HEK293 (cell line): ENCODE measurements around the gene MN1.

ENCODE experiments used
- BCL11B ChIP-seq: fragments of 450-650 bp; formaldehyde crosslinking; IDR thresholded peaks from 2 replicates; pipeline ENCODE4 v1.5.1; 2016; ENCODE audit warnings: low read depth, missing biosample characterization, missing genetic modification characterization
- CTCF ChIP-seq: fragments of 450-650 bp; formaldehyde crosslinking; IDR thresholded peaks from 2 replicates; pipeline ENCODE4 v1.5.1; 2016; ENCODE audit warnings: missing biosample characterization, missing genetic modification characterization
- ZBTB6 ChIP-seq: fragments of 450-650 bp; formaldehyde crosslinking; IDR thresholded peaks from 2 replicates; pipeline ENCODE4 v1.5.1; 2017; ENCODE audit warnings: missing biosample characterization, missing genetic modification characterization
- ZNF335 ChIP-seq: fragments of 450-650 bp; formaldehyde crosslinking; conservative IDR thresholded peaks from 2 replicates; pipeline ENCODE4 v1.5.1; 2016; ENCODE audit warnings: missing biosample characterization, missing genetic modification characterization
- ZNF366 ChIP-seq: fragments of 450-650 bp; formaldehyde crosslinking; conservative IDR thresholded peaks from 2 replicates; pipeline ENCODE4 v1.5.1; 2016; ENCODE audit warnings: missing biosample characterization, missing genetic modification characterization
- ZNF677 ChIP-seq: fragments of 450-650 bp; IDR thresholded peaks from 2 replicates; pipeline ENCODE4 v1.5.0; 2018; ENCODE audit warnings: missing biosample characterization, mild to moderate bottlenecking, missing genetic modification characterization, moderate library complexity

- TF ChIP-seq ZBTB6 (tag by site-specific recombination): no peak
- no peak for TF ChIP-seq ZNF335 (tag by site-specific recombination)
- TF ChIP-seq ZNF366 (tag by site-specific recombination): no peak
- no peak for TF ChIP-seq CTCF (tag by site-specific recombination)
- TF ChIP-seq BCL11B (tag by site-specific recombination): no peak
- TF ChIP-seq ZNF677 (tag by site-specific recombination): no peak
These were observed 77.8 kb downstream of the MN1 start for GRCh38 chr22:27723708-27724107.
